Activated naive CD4-positive, alpha-beta T cell treated with anti-CD3 and anti-CD28 coated beads for 36 hours (primary cell): ENCODE measurements around the gene CACNA1C. TPM values are rescaled to one million over a fixed set of nuclear protein-coding genes. Genes with fewer than 3 reads are reported as not detected.

Experiments
- total RNA-seq, 2 experiments: library from RNA; stranded (reverse); gene quantifications; one replicate each; pipeline ENCODE4 v1.2.3, GENCODE V29; 2021

CACNA1C gene
- total RNA-seq, 2 experiments from 2014 or later: 0.02 to 0.12 TPM

Other genes with a start within 250 kb of the CACNA1C start
- gene LRTM2, start 232.4 kb upstream of the CACNA1C start, total RNA-seq: not detected
- gene CACNA2D4, start 134.3 kb upstream of the CACNA1C start, total RNA-seq: 1 to 10 TPM; 2.1 to 2.7 TPM
- 10 to 100 TPM; 13.1 to 13.5 TPM for gene DCP1B, start 48.5 kb upstream of the CACNA1C start, total RNA-seq